Astrocyte of the hippocampus (primary cell): Measurements from ENCODE around the gene MMP25.

Experiments
- DNase-seq: peaks from one replicate; pipeline ENCODE4 v3.0.0; 2011; ENCODE audit warnings: low read depth, low spot score

The MMP25 gene

GRCh38 chr16:3092501-3092941 is 46.2 kb downstream of the MMP25 start:
- DNase-seq: no peak

GRCh38 chr16:3094289-3095027 is 48.1 kb downstream of the MMP25 start:
- no peak for DNase-seq

- no peak for DNase-seq
These were observed 49.5 kb downstream of the MMP25 start for GRCh38 chr16:3095869-3096268.

GRCh38 chr16:3096362-3096761 is 50.0 kb downstream of the MMP25 start:
- DNase-seq: no peak

- no peak for DNase-seq
These were observed 50.9 kb downstream of the MMP25 start for GRCh38 chr16:3097266-3097665.

DNA sequence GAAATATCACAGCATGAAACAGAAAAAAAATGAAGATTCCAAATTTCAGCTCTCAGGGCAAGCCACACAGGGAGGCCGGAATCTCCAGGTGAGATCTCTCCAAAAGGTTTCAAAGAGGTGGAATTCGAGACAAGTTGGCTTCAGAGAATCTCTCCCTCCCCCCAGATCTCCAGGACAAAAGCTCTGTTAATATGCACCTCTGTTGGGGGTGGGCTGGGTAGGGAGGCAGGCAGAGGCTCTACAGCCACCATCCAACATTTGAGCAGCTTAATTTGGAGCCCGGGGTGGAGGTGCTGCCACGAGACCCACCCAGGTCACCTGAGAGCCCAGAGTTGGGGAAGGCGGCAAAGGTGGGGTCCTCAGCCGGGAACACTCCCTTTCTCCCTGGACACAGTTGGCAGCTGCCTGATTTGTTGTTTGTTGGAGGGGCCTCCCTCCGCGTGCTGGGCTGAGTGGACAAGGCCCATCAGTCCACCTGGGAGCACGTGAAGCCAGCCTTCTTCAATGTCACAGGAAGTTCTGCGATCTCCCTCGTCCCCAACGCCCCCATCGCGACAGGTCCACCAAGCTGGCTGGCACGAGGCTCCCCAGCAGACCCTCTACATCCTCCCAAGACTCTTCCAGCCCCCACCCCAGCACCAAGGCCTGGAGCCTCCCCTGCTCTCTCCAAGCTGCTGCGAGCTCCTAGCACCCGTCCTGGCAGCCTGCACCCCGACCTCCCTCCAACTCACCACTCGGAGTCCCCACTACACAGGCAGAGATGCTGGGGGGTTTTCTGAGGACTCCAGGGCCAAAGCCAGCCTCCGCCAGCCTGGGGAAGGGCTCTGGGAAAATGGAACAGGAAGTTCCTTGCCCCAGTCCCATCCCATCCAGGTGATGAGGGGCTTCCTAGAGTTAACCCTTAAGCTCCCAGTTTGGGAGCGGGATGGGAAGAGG is 52.4 kb downstream of the MMP25 start, which contains the start of gene ZSCAN10:
TSS of gene ZSCAN10 (minus strand) at position 836 of the 936 bp plus-strand sequence. CDS start 6,357 bp downstream, outside the sequence.
- DNase-seq: no peak

GRCh38 chr16:3099395-3099731 is 53.0 kb downstream of the MMP25 start:
- DNase-seq: no peak

DNA sequence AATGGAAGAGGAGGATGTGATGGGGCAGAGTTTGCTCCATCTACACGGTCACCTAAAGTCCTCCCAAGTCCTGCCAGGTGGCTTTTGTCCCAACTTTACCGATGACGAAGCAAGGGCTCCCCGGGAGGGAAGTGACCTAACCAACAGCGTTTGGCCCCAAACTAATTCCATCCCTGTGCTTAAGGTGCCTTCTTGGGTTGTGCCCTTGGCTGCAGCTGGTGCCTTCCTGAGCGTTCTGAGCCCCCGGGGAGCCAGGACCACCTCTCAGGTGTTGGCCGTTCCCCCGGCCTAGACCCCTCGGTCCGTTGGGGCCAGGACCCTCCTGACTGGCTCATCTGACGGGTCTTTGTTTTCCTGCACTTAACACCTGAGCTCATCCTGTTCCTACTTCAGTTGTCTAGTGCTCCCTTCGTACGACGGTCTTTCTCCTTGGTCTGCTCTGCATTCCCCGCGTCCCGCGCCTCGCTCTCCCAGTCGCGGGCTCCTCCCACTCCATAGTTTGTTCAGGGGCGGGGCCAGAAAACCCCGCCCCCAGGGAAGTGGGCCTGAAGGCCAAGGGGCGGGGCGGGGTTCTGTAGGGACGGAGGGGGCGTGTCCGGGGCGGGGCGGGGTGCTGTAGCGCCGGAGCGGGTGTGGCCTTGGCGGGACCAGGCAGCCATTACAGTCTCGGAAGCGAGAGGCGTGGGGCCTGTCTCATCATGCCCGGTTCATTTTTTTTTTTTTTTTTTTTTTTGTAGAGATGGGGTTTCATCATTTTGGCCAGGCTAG is 53.6 kb downstream of the MMP25 start:
- peak; percentile 85 for DNase-seq

- DNase-seq: peak; percentile 23
These were observed 54.9 kb downstream of the MMP25 start for GRCh38 chr16:3101018-3101840.

DNA sequence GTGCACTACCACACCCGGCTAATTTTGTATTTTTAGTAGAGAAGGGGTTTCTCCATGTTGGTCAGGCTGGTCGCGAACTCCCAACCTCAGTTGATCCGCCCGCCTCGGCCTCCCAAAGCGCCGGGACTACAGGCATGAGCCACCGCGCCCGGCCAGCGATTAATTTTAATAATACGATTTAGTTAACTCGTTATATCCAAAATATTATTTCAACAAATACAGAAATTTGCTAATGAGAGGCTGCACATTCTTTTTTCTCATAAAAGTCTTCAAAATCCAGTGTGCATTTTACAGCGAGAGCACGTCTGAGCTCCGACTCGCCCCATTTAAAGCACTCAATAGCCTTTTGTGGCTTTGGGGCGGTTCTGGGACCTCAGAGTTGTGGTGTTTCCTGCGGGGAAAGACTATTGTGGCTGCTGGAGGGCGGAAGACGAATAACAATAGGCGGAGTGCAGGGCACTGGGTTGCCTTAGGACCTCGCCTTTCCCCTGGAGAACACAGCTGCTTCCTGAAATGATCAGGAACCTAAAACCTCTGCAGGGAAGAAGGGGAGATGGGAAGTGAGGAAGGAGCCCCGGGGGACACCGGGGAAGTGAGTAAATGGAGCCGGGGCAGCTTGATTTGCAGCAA is 55.6 kb downstream of the MMP25 start:
- DNase-seq: peak; percentile 20

DNA sequence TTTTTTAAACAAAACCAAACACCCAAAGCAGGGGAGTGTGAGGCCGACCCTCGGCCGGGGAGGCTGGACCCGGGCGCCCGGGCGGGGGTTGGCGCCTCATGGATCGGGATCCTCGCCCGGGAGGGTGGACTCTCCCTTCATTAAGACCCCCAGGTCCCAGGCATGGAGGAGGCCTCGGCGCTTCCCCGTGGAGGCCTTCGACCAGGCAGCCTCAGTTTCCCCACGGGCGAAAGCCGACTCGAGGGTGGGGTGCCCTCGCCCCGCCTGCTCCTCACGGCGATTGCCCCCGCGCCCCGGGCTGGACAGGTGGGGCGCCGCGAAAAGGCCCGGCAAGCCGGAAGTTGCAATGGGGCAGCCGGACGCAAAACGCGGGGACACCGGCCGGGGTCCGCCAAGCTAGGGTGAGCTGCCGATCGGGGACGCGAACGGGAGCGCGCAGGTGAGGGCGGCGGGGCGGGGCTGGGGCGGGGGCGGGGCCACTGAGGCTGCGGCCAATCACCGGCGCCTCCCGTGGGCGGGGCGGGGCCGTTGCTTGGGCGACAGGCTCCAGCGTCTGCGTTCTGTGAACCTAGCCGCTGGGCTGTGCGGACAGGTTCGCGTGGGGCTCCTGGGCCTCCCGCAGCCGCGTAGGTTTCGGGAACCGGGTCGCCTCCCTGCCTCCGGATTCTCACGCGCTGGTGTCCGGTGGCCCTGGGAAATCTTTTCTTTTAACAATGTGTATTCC is 60.0 kb downstream of the MMP25 start:
- peak; percentile 96 for DNase-seq
